ENCODE data around the gene WBP2NL.
"Not testable (repeated sequence)": the region's sequence is repeated elsewhere in the genome, so short reads cannot be mapped to it uniquely, and the experiment has no call there.

WBP2NL gene

GRCh38 chr22:42071508-42071907 is 72.9 kb downstream of the WBP2NL start:
- FAIRE-seq; DNase-seq (ENCODE audit: low spot score): not testable (repeated sequence)

DNA sequence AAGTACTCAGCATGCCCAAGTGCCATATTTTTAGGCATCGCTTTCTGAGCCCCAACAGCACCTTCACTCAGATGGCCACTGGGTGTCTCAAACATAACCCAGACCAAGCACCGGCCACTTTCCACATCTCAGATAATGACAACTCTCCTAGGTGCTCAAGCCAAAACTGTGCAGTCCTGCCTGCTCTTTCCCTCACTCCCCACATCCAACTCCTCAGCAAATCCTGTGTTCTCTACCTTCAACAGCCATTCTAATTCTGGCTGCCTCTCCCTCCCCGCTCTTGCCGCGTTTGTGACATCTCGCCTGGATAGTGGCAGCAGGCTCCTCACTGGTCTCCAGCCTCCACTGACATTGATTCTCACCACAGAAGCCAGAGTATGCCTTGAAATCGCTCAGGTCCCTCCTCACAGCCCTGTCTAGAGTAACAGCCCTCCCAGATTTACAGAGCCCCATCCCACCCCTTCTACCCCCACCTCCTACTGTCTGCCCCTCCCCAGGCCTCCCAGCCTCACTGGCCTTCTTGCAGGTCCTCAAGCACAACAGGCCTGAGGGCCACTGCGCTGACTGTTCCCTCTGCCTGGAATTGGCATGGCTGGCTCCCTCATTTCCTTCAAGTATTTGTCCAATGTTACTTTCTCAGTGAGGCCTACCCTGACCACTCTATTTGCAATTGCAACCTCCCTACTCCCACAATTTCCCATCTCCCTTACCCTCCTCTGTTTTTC is 74.2 kb downstream of the WBP2NL start:
- DNase-seq (ENCODE audit: low spot score) = no peak
- no peak for FAIRE-seq

- FAIRE-seq (no peak), DNase-seq (ENCODE audit: low spot score) (no peak)
These were observed 75.0 kb downstream of the WBP2NL start for GRCh38 chr22:42073621-42074041.

- no peak for FAIRE-seq
- DNase-seq (ENCODE audit: low spot score) = no peak
These were observed 75.7 kb downstream of the WBP2NL start, which contains the start of gene PHETA2 for GRCh38 chr22:42074132-42074811. PHETA2 (plus strand) TSS chr22:42074248; CDS start chr22:42077294, 3,046 bp downstream.

GRCh38 chr22:42074846-42075676 is 76.5 kb downstream of the WBP2NL start:
- FAIRE-seq (no peak), DNase-seq (ENCODE audit: low spot score) (no peak)

GRCh38 chr22:42076764-42077485 is 78.3 kb downstream of the WBP2NL start:
- DNase-seq (ENCODE audit: low spot score) = no peak
- FAIRE-seq = no peak

DNA sequence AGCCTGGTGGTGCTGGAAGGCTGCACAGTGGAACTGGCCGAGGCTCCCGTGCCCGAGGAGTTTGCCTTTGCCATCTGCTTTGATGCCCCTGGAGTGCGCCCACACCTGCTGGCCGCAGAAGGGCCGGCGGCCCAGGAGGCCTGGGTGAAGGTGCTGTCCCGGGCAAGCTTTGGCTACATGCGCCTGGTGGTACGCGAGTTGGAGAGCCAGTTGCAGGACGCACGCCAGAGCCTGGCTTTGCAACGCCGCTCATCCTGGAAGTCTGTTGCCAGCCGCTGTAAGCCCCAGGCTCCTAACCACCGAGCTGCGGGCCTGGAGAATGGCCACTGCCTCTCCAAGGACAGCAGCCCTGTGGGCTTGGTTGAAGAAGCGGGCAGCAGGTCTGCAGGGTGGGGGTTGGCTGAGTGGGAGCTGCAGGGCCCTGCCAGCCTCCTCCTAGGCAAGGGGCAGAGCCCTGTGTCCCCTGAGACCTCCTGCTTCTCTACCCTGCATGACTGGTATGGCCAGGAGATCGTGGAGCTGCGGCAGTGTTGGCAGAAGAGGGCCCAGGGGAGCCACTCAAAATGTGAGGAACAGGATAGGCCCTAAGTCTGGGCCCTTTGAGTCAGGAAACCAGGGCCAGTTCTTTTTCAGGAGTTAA is 79.0 kb downstream of the WBP2NL start:
- FAIRE-seq (no peak), DNase-seq (ENCODE audit: low spot score) (no peak)

All from RCC 7860 (cell line).